ENCODE data around the gene GAST. TPM values are rescaled to one million over a fixed set of nuclear protein-coding genes. Genes with fewer than 3 reads are reported as not detected.
"Not testable (repeated sequence)": the region's sequence is repeated elsewhere in the genome, so short reads cannot be mapped to it uniquely, and the experiment has no call there.

GAST gene
- total and polyA plus RNA-seq, 3 donors from 2014 or later = not detected

- intact Hi-C loops (cut with DNase I; ENCODE audit: low total_unique reads) = no loop called here
- Histone ChIP-seq H3K4me1 (peaks cover 5% of the 10 kb centered on the region), H3K36me3 (ENCODE audit: low read depth, missing control alignments) (no peaks in the 10 kb centered on the region), H3K4me3 (no peak overlapping the region), H3K27ac (no peak overlapping the region), H3K27me3 (no peaks in the 10 kb centered on the region), H3K9me3 (no peaks in the 10 kb centered on the region)
- DNase-seq = no peak
- TF ChIP-seq POLR2A (IDR thresholded peaks at IDR 0.05) = no peak
- TF ChIP-seq CTCF (IDR thresholded peaks at IDR 0.05) = no peak
- 93 to 97% methylated on average over 7 of the region's 7 CpGs for WGBS, 2 donors
Observed at GRCh38 chr17:41672153-41672552, 40.0 kb upstream of the GAST start.

GRCh38 chr17:41675157-41676057 lies 36.7 kb upstream of the GAST start:
- H3K36me3 ChIP-seq (ENCODE audit: low read depth, missing control alignments); H3K27ac ChIP-seq; H3K27me3 ChIP-seq; DNase-seq; H3K4me1 ChIP-seq; H3K9me3 ChIP-seq; H3K4me3 ChIP-seq; intact Hi-C loops (cut with DNase I; ENCODE audit: low total_unique reads): not testable (repeated sequence)
- 89 to 90% methylated on average over 7 of the region's 7 CpGs for WGBS, 2 donors

DNA sequence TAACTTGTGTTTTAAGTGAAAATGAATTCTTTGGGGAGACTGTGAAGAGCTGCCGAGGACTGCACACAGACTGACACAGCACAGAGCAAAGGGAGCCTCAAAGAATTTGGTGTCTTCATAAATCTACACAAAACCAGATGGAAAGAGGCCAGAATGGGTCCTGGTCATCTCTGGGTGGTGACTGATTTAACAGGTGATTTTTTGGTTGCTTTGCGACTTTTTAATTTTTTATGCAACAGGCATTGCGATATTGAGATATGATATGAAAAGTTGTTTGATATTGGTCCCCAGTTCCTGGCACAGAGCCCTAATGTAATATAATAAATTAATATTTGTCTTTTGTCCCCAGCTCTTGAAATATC lies 36.1 kb upstream of the GAST start:
- Histone ChIP-seq H3K4me3 (no peak overlapping the region), H3K27ac (no peak overlapping the region), H3K4me1 (no peaks in the 10 kb centered on the region), H3K36me3 (ENCODE audit: low read depth, missing control alignments) (no peaks in the 10 kb centered on the region), H3K27me3 (no peaks in the 10 kb centered on the region), H3K9me3 (no peaks in the 10 kb centered on the region)
- DNase-seq = no peak
- WGBS, 2 donors = 80 to 94% methylated on average over 3 of the region's 3 CpGs
- no peak for TF ChIP-seq CTCF (IDR thresholded peaks at IDR 0.05)
- TF ChIP-seq POLR2A (IDR thresholded peaks at IDR 0.05) = no peak
- intact Hi-C loops (cut with DNase I; ENCODE audit: low total_unique reads) = no loop called here

- WGBS, 2 donors = 86% methylated on average over 2 of the region's 2 CpGs
- Histone ChIP-seq H3K4me1 (no peaks in the 10 kb centered on the region), H3K36me3 (ENCODE audit: low read depth, missing control alignments) (no peaks in the 10 kb centered on the region), H3K27me3 (no peaks in the 10 kb centered on the region), H3K4me3 (no peak overlapping the region), H3K9me3 (no peaks in the 10 kb centered on the region), H3K27ac (peak overlapping the region in 1 of 2 donors; percentile 59)
- TF ChIP-seq POLR2A (IDR thresholded peaks at IDR 0.05) (no peak), CTCF (IDR thresholded peaks at IDR 0.05) (no peak)
- intact Hi-C loops (cut with DNase I; ENCODE audit: low total_unique reads) = no loop called here
- no peak for DNase-seq
Observed at GRCh38 chr17:41678411-41678906, 33.7 kb upstream of the GAST start.

- no peak overlapping the region for H3K4me3 ChIP-seq
- peak overlapping the region in 1 of 2 donors; percentile 59 for H3K27ac ChIP-seq
- H3K27me3 ChIP-seq = no peaks in the 10 kb centered on the region
- WGBS, 2 donors = 52 to 62% methylated on average over 6 of the region's 6 CpGs
- H3K36me3 ChIP-seq (ENCODE audit: low read depth, missing control alignments) = no peaks in the 10 kb centered on the region
- no peaks in the 10 kb centered on the region for H3K4me1 ChIP-seq
- TF ChIP-seq CTCF (IDR thresholded peaks at IDR 0.05) (no peak), POLR2A (IDR thresholded peaks at IDR 0.05) (no peak)
- no peaks in the 10 kb centered on the region for H3K9me3 ChIP-seq
- DNase-seq = no peak
- intact Hi-C loops (cut with DNase I; ENCODE audit: low total_unique reads) = no loop called here
Observed at GRCh38 chr17:41678907-41679739, 33.0 kb upstream of the GAST start.

All from testis (tissue), 3 donors.